Subcutaneous adipose tissue (tissue), 4 donors: ENCODE results near the gene ERICH2. TPM values are rescaled to one million over a fixed set of nuclear protein-coding genes. Genes with fewer than 3 reads are reported as not detected.

Experiments used
- total RNA-seq, 4 donors: library from RNA; depleted of rRNA; stranded (reverse); fragments of >200 nt; gene quantifications; one replicate each; pipeline ENCODE4 v1.1.0, GENCODE V29; 2016
- TF ChIP-seq, protein P1 (sequence below): fragments of 450-650 bp; IDR thresholded peaks from one replicate; pipeline ENCODE4 v1.5.1; 2016; ENCODE audit warnings: low read depth, mild to moderate bottlenecking, control low read depth, antibody characterized with exemption, moderate library complexity

Gene ERICH2
- total RNA-seq, 4 donors from 2014 or later, result 1.0 TPM; not detected in 3

DNA sequence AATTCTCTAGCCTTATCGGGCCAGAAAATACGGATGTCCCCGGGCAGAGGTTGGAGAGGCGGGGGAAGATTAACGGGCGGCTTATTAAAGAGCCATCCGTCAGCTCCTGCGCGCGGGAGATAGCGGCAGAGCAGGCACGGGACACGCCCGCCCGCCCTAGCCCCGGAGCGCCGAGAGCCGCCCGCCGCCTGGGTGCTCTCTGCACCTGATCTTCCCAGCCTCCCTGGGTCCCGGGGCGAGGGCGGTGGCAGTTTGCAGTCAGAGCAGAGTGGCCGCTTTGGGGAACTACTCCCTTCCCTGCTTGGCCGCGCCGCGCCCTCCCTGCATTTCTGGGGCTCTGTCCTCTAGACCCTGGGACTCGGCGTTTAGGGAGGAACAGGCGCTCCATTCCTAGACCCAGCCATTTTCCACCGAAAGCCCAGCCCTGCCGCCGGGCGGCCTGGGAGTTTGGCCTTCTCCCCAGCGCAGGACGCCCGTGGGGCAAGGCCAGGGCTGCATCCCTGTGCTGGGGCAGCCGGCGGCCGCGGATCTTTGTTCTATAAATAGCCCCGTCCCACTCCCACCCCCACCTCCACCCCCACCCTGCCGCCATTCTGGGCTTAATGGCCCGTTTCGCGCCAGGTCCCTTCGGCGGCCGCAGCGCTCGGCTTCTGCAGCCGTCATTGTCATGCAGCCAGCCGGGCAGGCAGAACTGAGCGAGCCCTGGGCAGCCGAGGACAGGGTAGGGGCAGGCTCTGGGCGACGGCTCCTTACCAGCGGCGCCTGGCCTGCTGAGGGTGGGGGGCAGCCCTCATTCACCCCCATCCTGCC lies 53.1 kb downstream of the ERICH2 start:
- TF ChIP-seq, protein P1, sequence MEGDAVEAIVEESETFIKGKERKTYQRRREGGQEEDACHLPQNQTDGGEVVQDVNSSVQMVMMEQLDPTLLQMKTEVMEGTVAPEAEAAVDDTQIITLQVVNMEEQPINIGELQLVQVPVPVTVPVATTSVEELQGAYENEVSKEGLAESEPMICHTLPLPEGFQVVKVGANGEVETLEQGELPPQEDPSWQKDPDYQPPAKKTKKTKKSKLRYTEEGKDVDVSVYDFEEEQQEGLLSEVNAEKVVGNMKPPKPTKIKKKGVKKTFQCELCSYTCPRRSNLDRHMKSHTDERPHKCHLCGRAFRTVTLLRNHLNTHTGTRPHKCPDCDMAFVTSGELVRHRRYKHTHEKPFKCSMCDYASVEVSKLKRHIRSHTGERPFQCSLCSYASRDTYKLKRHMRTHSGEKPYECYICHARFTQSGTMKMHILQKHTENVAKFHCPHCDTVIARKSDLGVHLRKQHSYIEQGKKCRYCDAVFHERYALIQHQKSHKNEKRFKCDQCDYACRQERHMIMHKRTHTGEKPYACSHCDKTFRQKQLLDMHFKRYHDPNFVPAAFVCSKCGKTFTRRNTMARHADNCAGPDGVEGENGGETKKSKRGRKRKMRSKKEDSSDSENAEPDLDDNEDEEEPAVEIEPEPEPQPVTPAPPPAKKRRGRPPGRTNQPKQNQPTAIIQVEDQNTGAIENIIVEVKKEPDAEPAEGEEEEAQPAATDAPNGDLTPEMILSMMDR, result no peak

DNA sequence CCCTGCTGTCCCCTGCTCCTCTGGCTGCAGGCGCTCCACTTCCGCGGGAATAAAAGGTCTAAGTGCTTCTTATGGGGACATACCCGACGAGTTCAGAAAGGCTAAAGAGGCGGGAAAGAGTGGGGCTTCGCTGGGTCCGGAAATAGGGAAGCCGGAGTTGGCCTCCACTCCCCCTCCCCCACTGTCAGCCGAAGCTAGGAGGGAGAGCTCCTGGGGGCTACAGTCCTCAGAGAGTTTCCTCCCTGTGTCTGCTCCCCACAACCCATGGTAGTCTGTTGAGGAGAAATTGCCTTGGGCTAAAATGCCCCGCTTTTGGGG lies 53.7 kb downstream of the ERICH2 start:
- TF ChIP-seq, protein P1, result no peak

DNA sequence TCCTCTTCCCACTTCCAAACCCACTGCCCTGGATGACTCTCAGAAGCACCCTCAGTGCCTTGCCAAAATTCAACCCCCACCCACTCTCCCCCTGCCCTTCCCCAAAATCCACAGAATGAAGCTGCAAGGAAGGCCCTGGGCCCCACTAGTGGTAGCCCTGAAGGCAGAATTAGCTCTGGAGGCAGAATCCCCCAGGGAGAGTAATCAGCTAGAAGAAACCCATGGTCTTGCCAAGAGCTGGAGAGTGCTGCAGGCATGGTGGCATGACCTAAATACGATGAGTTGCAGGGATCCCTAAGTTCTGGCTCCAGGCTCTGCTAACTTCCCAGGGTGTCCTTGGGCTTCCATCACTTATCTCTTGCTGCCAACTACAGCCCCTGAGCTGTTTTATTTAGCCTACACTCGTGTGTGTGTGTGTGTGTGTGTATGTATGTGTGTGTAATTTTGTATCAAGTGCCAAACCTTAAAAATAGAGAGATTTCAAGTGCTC lies 54.4 kb downstream of the ERICH2 start:
- TF ChIP-seq, protein P1, result no peak

DNA sequence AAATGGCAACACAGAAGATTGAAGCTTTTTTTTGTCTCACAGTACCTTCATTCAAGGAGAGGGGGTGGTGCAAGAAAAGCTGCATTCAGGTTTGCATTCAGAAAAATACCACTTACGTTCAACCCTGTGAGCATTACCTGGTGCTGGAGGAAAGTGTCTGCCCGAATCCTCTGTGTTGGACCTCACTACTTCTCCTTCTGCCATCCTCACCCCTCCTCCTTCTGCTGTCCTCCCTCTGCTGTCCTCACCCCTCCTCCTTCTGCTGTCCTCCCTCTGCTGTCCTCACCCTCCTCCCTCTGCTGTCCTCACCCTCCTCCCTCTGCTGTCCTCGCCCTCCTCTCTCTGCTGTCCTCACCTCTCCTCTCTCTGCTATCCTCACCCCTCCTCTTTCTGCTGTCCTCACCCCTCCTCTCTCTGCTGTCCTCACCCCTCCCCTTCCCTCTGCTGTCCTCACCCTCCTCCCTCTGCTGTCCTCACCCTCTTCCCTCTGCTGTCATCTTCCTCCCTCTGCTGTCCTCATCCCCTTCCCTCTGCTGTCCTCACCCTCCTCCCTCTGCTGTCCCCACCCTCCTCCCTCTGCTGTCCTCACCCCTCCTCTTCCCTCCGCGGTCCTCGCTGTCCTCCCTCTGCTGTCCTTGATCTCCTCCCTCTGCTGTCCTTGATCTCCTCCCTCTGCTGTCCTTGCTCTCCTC lies 57.8 kb downstream of the ERICH2 start:
- TF ChIP-seq, protein P1, result no peak

DNA sequence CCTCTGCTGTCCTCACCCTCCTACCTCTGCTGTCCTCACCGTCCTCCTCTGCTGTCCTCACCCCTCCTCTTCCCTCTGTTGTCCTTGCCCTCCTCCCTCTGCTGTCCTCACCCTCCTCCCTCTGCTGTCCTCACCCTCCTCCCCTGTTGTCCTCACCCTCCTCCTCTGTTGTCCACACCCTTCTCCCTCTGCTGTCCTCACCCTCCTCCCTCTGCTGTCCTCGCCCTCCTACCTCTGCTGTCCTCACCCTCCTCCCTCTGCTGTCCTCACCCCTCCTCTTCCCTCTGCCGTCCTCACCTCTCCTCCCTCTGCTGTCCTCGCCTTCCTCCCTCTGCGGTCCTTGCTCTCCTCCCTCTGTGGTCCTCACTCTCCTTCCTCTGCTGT lies 58.3 kb downstream of the ERICH2 start:
- TF ChIP-seq, protein P1, result no peak

DNA sequence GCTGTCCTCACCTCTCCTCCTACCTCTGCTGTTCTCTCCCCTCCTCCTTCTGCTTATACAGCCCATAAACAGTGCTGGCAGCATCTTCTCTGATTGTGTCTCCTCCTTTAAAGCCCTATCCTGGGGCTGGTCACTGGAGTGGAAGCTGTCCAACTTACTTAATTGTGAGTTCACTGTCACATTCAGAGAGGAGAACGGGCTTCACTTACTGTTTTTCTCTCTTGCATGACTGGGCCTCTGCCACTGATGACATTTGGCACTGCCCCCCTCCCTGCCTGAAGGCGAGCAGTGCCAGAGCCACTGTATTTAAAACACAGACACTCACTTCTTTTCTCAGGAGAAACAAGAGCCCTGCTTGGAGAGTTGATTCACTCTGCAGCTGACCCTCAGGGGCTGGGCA lies 58.9 kb downstream of the ERICH2 start:
- TF ChIP-seq, protein P1, result no peak

DNA sequence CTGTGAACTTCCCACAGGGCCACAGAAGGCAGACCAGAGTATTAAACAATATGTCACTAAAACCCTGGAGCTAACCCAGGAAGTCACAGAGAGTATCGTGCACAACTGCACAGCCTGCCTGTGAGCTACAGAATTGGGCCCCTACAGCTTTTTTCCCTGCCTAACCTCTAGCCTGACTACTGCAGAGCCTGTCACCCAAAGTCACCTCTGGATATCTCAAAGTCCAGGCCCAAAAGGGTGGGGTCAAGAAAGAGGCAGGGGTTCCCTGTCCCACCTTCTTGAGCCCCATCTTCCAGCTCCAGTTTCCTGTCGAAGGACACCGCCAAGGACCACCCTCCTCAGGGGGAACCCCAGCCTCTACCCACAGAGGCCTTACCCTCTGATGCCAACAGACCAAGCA lies 60.0 kb downstream of the ERICH2 start:
- TF ChIP-seq, protein P1, result no peak
